Activated T-helper 1 cell treated with Interleukin-2 at 50 U/mL for 16 hours (primary cell): ENCODE results near the gene JAK2.
"Not testable (repeated sequence)": the region's sequence is repeated elsewhere in the genome, so short reads cannot be mapped to it uniquely, and the experiment has no call there.

Experiments used
- DNase-seq: peaks from one replicate; pipeline ENCODE4 v3.0.0-alpha.2; 2020; ENCODE audit warnings: low read depth

JAK2 gene

GRCh38 chr9:4980086-4980727 is 4.9 kb upstream of the JAK2 start:
- no peak for DNase-seq

- no peak for DNase-seq
Measured at GRCh38 chr9:4982721-4983482, 2.2 kb upstream of the JAK2 start.

- no peak for DNase-seq
Measured at GRCh38 chr9:4983601-4984165, 1.4 kb upstream of the JAK2 start.

GRCh38 chr9:4984171-4984620 is 876 bp upstream of the JAK2 start:
- no peak for DNase-seq

- no peak for DNase-seq
Measured at GRCh38 chr9:4985386-4986266, 554 bp downstream of the JAK2 start.

GRCh38 chr9:4986296-4986695 is 1.2 kb downstream of the JAK2 start:
- DNase-seq = no peak

GRCh38 chr9:4986783-4987182 is 1.7 kb downstream of the JAK2 start:
- DNase-seq = no peak

GRCh38 chr9:4987961-4988421 is 2.9 kb downstream of the JAK2 start:
- no peak for DNase-seq

- DNase-seq = no peak
Measured at GRCh38 chr9:4992872-4993271, 7.8 kb downstream of the JAK2 start.

GRCh38 chr9:4994166-4994890 is 9.3 kb downstream of the JAK2 start:
- no peak for DNase-seq

GRCh38 chr9:4997196-4997595 is 12.1 kb downstream of the JAK2 start:
- no peak for DNase-seq

- no peak for DNase-seq
Measured at GRCh38 chr9:4997631-4998030, 12.6 kb downstream of the JAK2 start.

- no peak for DNase-seq
Measured at GRCh38 chr9:5002811-5003210, 17.7 kb downstream of the JAK2 start.

- DNase-seq = no peak
Measured at GRCh38 chr9:5004481-5004880, 19.4 kb downstream of the JAK2 start.

- no peak for DNase-seq
Measured at GRCh38 chr9:5008202-5008601, 23.1 kb downstream of the JAK2 start.

GRCh38 chr9:5013374-5013773 is 28.3 kb downstream of the JAK2 start:
- no peak for DNase-seq

- DNase-seq = no peak
Measured at GRCh38 chr9:5015934-5016333, 30.9 kb downstream of the JAK2 start.

- DNase-seq = no peak
Measured at GRCh38 chr9:5025416-5025815, 40.3 kb downstream of the JAK2 start.

- DNase-seq = not testable (repeated sequence)
Measured at GRCh38 chr9:5031941-5032340, 46.9 kb downstream of the JAK2 start.

- DNase-seq = no peak
Measured at GRCh38 chr9:5040730-5041389, 55.8 kb downstream of the JAK2 start.
